Measurements from ENCODE around the gene CARD18. TPM values are rescaled to one million over a fixed set of nuclear protein-coding genes. Genes with fewer than 3 reads are reported as not detected.

The CARD18 gene
- total and polyA plus RNA-seq, 2 experiments from 2014 or later, result not detected

- H4K20me1 ChIP-seq (replicated peaks; ENCODE audit: insufficient read depth), result no peaks in the 10 kb centered on the region
- no peaks in the 10 kb centered on the region for H3K27me3 ChIP-seq (ENCODE audit: insufficient read depth)
- no peak overlapping the region for H3K27ac ChIP-seq (ENCODE audit: low read depth)
- no peaks in the 10 kb centered on the region for H3K36me3 ChIP-seq (ENCODE audit: insufficient read depth)
- Mint-ChIP-seq H3K4me1 (no peaks in the 10 kb centered on the region), H3K9me3 (peaks cover 6% of the 10 kb centered on the region; the same call in 2 of the 3 replicates), H3K4me3 (no peak overlapping the region), H3K36me3 (ENCODE audit: low read depth) (no peaks in the 10 kb centered on the region), H3K27ac (no peak overlapping the region), H3K27me3 (ENCODE audit: insufficient read depth, low read depth, poor library complexity) (no peaks in the 10 kb centered on the region)
- ATAC-seq, result no peak
- no peaks in the 10 kb centered on the region for H3K79me2 ChIP-seq (replicated peaks; ENCODE audit: insufficient read depth)
- DNase-seq (ENCODE audit: low spot score), result no peak
- TF ChIP-seq REST (IDR thresholded peaks at IDR 0.05; ENCODE audit: unreplicated experiment) (no peak), EZH2phosphoT487 (IDR thresholded peaks at IDR 0.05; ENCODE audit: unreplicated experiment) (no peak), EZH2 (IDR thresholded peaks at IDR 0.05; ENCODE audit: low read depth, unreplicated experiment) (no peak), JUNB (IDR thresholded peaks at IDR 0.05; ENCODE audit: unreplicated experiment) (no peak), ETS1 (IDR thresholded peaks at IDR 0.05) (no peak), POLR2AphosphoS5 (IDR thresholded peaks at IDR 0.05; ENCODE audit: low read depth) (no peak), ZNF462 (CRISPR knock-in tag; IDR thresholded peaks at IDR 0.05) (no peak), STAT1 (IDR thresholded peaks at IDR 0.05; ENCODE audit: unreplicated experiment) (no peak), CTCF (conservative IDR thresholded peaks at IDR 0.05; ENCODE audit: low read depth in 2 of 2) (no peak), CREB1 (CRISPR knock-in tag; IDR thresholded peaks at IDR 0.05; ENCODE audit: low read depth) (no peak), ZNF114 (CRISPR knock-in tag; IDR thresholded peaks at IDR 0.05) (no peak)
- H3K4me3 ChIP-seq, result no peak overlapping the region
- H3K4me2 ChIP-seq, result no peak overlapping the region
- peaks cover 3% of the 10 kb centered on the region; the same call in 1 of the 2 replicates for H3K9me2 ChIP-seq (ENCODE audit: insufficient read depth)
- no peaks in the 10 kb centered on the region for H3K4me1 ChIP-seq (ENCODE audit: insufficient read depth)
- no peaks in the 10 kb centered on the region for H3F3A ChIP-seq (replicated peaks; ENCODE audit: low read depth)
- H2AFZ ChIP-seq, result no peak overlapping the region
Measured at GRCh38 chr11:105168457-105168856, 28.9 kb upstream of the CARD18 start.

Measured in GM23338 (cell line).